ENCODE results near the gene SLFNL1.

Gene SLFNL1

GRCh38 chr1:40989066-40989465 is 32.5 kb downstream of the SLFNL1 start:
- no peak overlapping the region for H3K4me3 ChIP-seq (ENCODE audit: low read depth, low read length)

DNA sequence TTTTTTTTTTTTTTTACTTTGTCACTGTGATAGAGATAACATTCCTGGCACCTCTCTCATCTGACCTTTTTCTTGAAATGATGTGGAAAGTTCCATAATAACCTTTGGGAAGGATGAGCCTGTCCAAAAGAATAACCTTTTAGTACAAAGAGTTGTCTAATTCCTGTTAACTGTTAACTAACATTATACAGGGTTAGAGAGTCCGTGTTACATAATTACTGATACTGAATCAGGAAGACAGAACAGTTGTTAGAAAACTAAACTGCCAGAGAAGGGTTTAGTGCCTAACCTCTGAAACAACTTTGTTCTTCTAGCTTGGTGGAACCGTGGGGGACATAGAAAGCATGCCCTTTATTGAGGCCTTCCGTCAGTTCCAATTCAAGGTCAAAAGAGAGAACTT is 33.2 kb downstream of the SLFNL1 start:
- H3K4me3 ChIP-seq (ENCODE audit: low read depth, low read length) = no peak overlapping the region
- TF ChIP-seq CTCF (IDR thresholded peaks at IDR 0.05; ENCODE audit: borderline replicate concordance, insufficient read depth, low read depth, low read length) = no peak

More at GRCh38 chr1:40989066-40989465, 32.5 kb downstream of the SLFNL1 start:
- TF ChIP-seq CTCF (IDR thresholded peaks at IDR 0.05; ENCODE audit: borderline replicate concordance, insufficient read depth, low read depth, low read length) = no peak

DNA sequence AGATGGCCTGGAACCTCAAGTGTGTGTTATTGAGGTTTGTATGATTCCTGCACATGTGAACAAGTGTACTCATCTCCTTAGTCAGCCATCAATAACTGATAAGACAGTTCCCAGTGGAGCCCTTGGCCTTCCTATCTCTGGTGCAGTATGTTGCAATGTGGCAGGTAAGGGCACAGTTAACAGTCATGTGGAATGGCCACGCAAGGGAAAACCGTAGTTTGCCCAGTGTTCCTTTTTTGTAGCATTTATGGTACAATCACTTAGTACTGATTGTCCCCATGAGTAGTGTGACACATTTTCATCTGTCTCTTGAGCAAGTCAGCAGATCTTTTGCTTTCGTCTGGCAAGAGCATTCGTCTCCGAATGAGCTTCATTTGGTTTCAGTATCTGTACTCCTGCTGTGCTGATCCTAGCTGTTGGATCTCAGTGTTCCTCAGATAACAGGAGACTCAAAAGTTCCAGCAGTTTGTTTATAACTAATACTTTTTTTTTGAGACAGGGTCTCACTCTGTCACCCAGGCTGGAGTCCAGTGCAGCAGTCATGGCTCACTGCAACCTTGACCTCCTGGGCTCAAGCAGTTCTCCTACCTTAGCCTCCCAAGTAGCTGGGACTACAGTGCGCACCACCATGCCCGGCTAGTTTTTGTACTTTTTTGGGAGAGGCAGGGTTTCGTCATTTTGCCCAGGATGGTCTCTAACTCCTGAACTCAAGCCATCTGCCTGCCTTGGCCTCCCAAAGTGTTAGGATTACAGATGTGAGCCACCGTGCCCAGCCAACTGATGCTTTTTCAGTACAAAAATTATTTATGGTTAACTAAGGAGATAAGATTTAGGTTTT is 33.9 kb downstream of the SLFNL1 start:
- H3K4me3 ChIP-seq (ENCODE audit: low read depth, low read length) = no peak overlapping the region
- TF ChIP-seq CTCF (IDR thresholded peaks at IDR 0.05; ENCODE audit: borderline replicate concordance, insufficient read depth, low read depth, low read length) = no peak

DNA sequence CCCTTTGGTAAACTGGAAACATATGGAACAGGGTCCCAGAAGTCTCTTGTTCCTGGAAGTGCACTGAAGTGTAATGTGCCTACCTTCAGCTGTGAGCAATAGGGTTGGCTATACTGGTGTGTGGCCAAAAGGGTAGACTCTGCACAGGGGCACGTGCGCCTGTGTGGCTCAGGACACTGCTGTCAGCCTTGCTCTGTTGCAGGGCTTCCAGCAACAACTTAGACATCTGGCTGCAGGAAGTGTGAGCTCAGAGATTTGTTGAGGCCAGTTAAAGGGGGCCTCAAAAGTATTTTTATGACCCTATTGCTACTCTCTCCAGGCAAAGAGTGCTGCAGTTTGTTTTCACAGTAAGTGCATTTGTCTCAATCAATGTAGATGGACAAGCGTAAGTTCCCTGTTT is 34.6 kb downstream of the SLFNL1 start:
- no peak for TF ChIP-seq CTCF (IDR thresholded peaks at IDR 0.05; ENCODE audit: borderline replicate concordance, insufficient read depth, low read depth, low read length)
- no peak overlapping the region for H3K4me3 ChIP-seq (ENCODE audit: low read depth, low read length)

DNA sequence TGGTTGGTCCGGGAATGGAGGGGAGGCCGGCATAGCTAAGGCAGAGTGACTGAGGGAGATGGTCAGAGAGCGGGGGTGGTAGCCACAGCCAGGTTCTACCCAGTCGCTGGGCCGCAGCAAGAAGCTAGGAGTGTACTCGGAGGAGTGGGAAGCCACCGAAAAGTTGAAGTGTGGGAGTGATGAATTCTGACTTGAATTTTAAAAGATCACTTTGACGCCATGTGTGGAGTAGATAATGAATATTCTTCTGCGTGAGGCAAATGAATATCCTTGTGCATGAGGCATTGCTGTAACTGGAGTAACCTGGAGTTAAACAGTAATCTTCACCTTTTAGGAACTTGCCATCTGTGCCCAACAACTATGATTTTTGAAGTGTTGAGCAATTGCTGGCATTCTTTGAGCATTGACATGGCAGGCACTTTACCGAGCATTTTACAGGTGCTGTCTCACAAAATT is 35.2 kb downstream of the SLFNL1 start:
- no peak overlapping the region for H3K4me3 ChIP-seq (ENCODE audit: low read depth, low read length)
- TF ChIP-seq CTCF (IDR thresholded peaks at IDR 0.05; ENCODE audit: borderline replicate concordance, insufficient read depth, low read depth, low read length) = no peak

- no peak for TF ChIP-seq CTCF (IDR thresholded peaks at IDR 0.05; ENCODE audit: borderline replicate concordance, insufficient read depth, low read depth, low read length)
- H3K4me3 ChIP-seq (ENCODE audit: low read depth, low read length) = no peak overlapping the region
These were observed 35.6 kb downstream of the SLFNL1 start for GRCh38 chr1:40985875-40986274.

DNA sequence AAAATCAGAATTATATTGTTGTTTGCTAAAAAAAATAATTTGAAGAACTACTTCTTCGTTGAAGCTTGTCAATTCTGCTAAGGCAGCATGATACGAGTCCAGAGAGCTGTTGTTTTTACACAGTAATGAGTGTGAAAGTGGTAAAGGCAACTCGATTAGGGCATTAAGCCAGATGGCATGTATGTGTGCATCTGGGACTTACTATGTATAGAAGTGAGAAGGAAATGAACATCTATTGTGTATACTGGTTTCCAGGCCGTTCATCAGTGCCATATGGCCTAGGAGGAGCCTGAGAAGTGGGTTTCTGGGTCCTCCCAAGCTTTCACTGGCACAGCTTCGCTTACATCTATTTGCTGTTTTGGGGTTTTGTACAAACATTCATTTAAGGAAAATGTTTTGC is 36.4 kb downstream of the SLFNL1 start:
- no peak overlapping the region for H3K4me3 ChIP-seq (ENCODE audit: low read depth, low read length)
- no peak for TF ChIP-seq CTCF (IDR thresholded peaks at IDR 0.05; ENCODE audit: borderline replicate concordance, insufficient read depth, low read depth, low read length)
